SK-N-MC (cell line): ENCODE measurements around the gene DCDC2C.

Experiments used
- DNase-seq: peaks from one replicate; pipeline ENCODE4 v3.0.0-alpha.2; 2011; ENCODE audit warnings: low read depth, low spot score
- H3K27ac ChIP-seq: fragments of 200-600 bp; sonication (generic); 2 replicates; pipeline ENCODE4 v1.5.1; 2016; ENCODE audit warnings: mixed run types
- H3K36me3 ChIP-seq: fragments of 200-600 bp; sonication (generic); 2 replicates; pipeline ENCODE4 v1.6.1; 2017; ENCODE audit warnings: antibody characterized with exemption, low read length, mixed read lengths; ENCODE audit not compliant: insufficient read depth
- H3K4me3 ChIP-seq: fragments of 200-600 bp; sonication (generic); 2 replicates; pipeline ENCODE4 v1.5.1; 2016
- H3K9ac ChIP-seq: fragments of 200-600 bp; sonication (generic); 2 replicates; pipeline ENCODE4 v1.8.0; 2017; ENCODE audit warnings: mixed run types, mixed read lengths; ENCODE audit not compliant: insufficient read length
- H3K9me3 ChIP-seq: fragments of 200-600 bp; sonication (generic); 2 replicates; pipeline ENCODE4 v1.6.1; 2017; ENCODE audit warnings: low read depth, mild to moderate bottlenecking, antibody characterized with exemption, low read length, moderate library complexity, mixed read lengths
- EZH2 ChIP-seq: fragments of 200-600 bp; sonication (generic); IDR thresholded peaks from one replicate; pipeline ENCODE4 v1.6.1; 2017; ENCODE audit warnings: antibody characterized with exemption
- FOXP2 ChIP-seq: optimal IDR thresholded peaks from 2 replicates; pipeline ENCODE3; 2011; ENCODE audit warnings: mild to moderate bottlenecking, moderate library complexity; ENCODE audit not compliant: insufficient read depth; ENCODE audit errors: extremely low read length, control extremely low read depth
- POLR2AphosphoS5 ChIP-seq: IDR thresholded peaks from 2 replicates; pipeline ENCODE4 v1.6.1; 2012; ENCODE audit warnings: mild to moderate bottlenecking, low read depth, low read length, borderline replicate concordance

Gene DCDC2C

GRCh38 chr2:3670941-3671340 is 32.4 kb upstream of the DCDC2C start:
- H3K27ac ChIP-seq = no peak overlapping the region
- H3K9ac ChIP-seq = no peak overlapping the region
- no peak for TF ChIP-seq EZH2
- TF ChIP-seq POLR2AphosphoS5 = no peak
- TF ChIP-seq FOXP2 = no peak
- no peak overlapping the region for H3K4me3 ChIP-seq
- H3K36me3 ChIP-seq = no peaks in the 10 kb centered on the region
- H3K9me3 ChIP-seq = no peaks in the 10 kb centered on the region
- no peak for DNase-seq

GRCh38 chr2:3672861-3673678 is 30.3 kb upstream of the DCDC2C start:
- no peaks in the 10 kb centered on the region for H3K36me3 ChIP-seq
- H3K4me3 ChIP-seq = no peak overlapping the region
- no peak for TF ChIP-seq POLR2AphosphoS5
- no peak for TF ChIP-seq FOXP2
- no peak for TF ChIP-seq EZH2
- DNase-seq = no peak
- no peaks in the 10 kb centered on the region for H3K9me3 ChIP-seq
- no peak overlapping the region for H3K9ac ChIP-seq
- H3K27ac ChIP-seq = no peak overlapping the region

DNA sequence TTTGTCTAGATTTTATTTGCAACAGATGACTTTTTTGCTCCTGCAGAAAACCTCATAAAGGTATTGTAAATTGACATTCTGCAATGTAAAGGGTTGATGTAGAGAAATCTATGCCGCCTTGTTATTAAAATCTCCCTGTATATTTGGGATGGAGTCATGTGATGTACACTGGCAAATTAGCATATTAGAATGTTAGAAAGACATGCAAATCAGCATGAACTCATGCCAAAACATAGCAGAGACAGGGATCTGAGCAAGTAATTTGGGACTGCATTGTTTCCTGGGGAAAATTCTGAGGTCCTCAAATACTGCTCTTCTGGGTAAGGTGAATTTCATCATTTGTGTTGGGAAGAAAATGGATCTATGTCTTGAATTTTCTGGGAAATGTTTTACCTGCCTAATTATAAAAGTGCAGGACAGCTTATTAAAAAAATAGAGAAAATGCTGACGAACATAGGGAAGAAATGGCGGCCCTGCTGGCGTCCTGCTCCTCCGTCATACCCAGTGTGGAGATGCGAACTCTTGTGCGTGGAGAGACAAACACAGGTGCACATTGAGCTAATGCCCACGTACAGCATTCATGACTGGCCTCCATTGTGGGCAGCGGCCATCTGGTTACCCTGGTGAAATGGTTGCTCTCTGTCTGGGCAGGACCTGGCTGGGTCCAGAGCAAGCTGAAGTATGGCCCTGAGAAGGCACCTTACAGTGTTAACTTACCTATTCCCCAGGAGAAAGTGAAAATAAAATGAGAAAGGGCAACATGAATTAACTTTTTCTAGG is 29.1 kb upstream of the DCDC2C start:
- no peak overlapping the region for H3K4me3 ChIP-seq
- no peaks in the 10 kb centered on the region for H3K36me3 ChIP-seq
- no peak overlapping the region for H3K9ac ChIP-seq
- H3K9me3 ChIP-seq = no peaks in the 10 kb centered on the region
- H3K27ac ChIP-seq = no peak overlapping the region
- TF ChIP-seq POLR2AphosphoS5 = no peak
- no peak for TF ChIP-seq EZH2
- no peak for TF ChIP-seq FOXP2
- DNase-seq = no peak

DNA sequence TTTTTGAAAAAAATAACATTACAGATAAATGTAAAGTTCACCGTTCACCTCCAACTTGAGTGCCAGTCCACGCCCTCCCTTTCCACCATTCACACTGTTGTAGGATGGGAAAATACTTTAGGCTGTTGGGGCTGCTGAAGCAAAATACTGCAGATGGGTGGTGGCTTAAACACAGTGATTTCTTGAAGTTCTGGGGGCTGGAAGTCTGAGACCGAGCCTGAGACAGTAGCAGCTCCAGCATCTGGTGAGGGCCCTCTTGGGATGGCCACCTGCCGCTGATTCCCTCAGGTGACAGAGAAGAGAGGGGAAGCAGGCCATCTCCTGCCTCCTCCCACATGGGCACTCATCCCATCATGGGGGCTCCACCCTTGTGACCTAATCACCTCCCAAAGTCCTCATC is 27.7 kb upstream of the DCDC2C start:
- DNase-seq = no peak
- no peak overlapping the region for H3K9ac ChIP-seq
- no peak overlapping the region for H3K4me3 ChIP-seq
- TF ChIP-seq EZH2 (no peak), POLR2AphosphoS5 (no peak), FOXP2 (no peak)
- no peaks in the 10 kb centered on the region for H3K9me3 ChIP-seq
- no peak overlapping the region for H3K27ac ChIP-seq
- H3K36me3 ChIP-seq = no peaks in the 10 kb centered on the region

- Histone ChIP-seq H3K27ac (no peak overlapping the region), H3K36me3 (no peaks in the 10 kb centered on the region), H3K4me3 (no peak overlapping the region), H3K9me3 (no peaks in the 10 kb centered on the region), H3K9ac (no peak overlapping the region)
- TF ChIP-seq POLR2AphosphoS5 (no peak), EZH2 (no peak), FOXP2 (no peak)
- no peak for DNase-seq
These were observed 25.9 kb upstream of the DCDC2C start for GRCh38 chr2:3677436-3677835.

GRCh38 chr2:3678212-3678611 is 25.2 kb upstream of the DCDC2C start:
- no peaks in the 10 kb centered on the region for H3K36me3 ChIP-seq
- H3K9me3 ChIP-seq = no peaks in the 10 kb centered on the region
- DNase-seq = no peak
- H3K9ac ChIP-seq = no peak overlapping the region
- TF ChIP-seq FOXP2 = no peak
- no peak for TF ChIP-seq EZH2
- TF ChIP-seq POLR2AphosphoS5 = no peak
- no peak overlapping the region for H3K27ac ChIP-seq
- H3K4me3 ChIP-seq = no peak overlapping the region

GRCh38 chr2:3679180-3679579 is 24.2 kb upstream of the DCDC2C start:
- no peak for DNase-seq
- no peak for TF ChIP-seq POLR2AphosphoS5
- no peak for TF ChIP-seq FOXP2
- TF ChIP-seq EZH2 = no peak
- Histone ChIP-seq H3K4me3 (no peak overlapping the region), H3K9me3 (no peaks in the 10 kb centered on the region), H3K9ac (no peak overlapping the region), H3K27ac (no peak overlapping the region), H3K36me3 (no peaks in the 10 kb centered on the region)

GRCh38 chr2:3679616-3680393 is 23.6 kb upstream of the DCDC2C start:
- H3K27ac ChIP-seq = no peak overlapping the region
- no peaks in the 10 kb centered on the region for H3K9me3 ChIP-seq
- no peak overlapping the region for H3K4me3 ChIP-seq
- no peak for DNase-seq
- no peak for TF ChIP-seq FOXP2
- no peak for TF ChIP-seq EZH2
- no peak for TF ChIP-seq POLR2AphosphoS5
- no peaks in the 10 kb centered on the region for H3K36me3 ChIP-seq
- H3K9ac ChIP-seq = no peak overlapping the region
